Neural progenitor cell (in vitro differentiated cells): Measurements from ENCODE around the gene XPC.

Experiments used
- EZH2 ChIP-seq: fragments of 200-600 bp; sonication (generic); IDR thresholded peaks from 2 replicates; pipeline ENCODE4 v1.6.1; 2017; ENCODE audit warnings: antibody characterized with exemption, mild to moderate bottlenecking, moderate library complexity
- EZH2phosphoT487 ChIP-seq: fragments of 200-600 bp; sonication (generic); IDR thresholded peaks from 2 replicates; pipeline ENCODE4 v1.6.1; 2017; ENCODE audit warnings: antibody characterized with exemption
- TF ChIP-seq, protein P1 (sequence below): fragments of 200-600 bp; sonication (generic); IDR thresholded peaks from 2 replicates; pipeline ENCODE4 v1.5.1; 2017; ENCODE audit warnings: antibody characterized with exemption, mild to moderate bottlenecking

DNA sequence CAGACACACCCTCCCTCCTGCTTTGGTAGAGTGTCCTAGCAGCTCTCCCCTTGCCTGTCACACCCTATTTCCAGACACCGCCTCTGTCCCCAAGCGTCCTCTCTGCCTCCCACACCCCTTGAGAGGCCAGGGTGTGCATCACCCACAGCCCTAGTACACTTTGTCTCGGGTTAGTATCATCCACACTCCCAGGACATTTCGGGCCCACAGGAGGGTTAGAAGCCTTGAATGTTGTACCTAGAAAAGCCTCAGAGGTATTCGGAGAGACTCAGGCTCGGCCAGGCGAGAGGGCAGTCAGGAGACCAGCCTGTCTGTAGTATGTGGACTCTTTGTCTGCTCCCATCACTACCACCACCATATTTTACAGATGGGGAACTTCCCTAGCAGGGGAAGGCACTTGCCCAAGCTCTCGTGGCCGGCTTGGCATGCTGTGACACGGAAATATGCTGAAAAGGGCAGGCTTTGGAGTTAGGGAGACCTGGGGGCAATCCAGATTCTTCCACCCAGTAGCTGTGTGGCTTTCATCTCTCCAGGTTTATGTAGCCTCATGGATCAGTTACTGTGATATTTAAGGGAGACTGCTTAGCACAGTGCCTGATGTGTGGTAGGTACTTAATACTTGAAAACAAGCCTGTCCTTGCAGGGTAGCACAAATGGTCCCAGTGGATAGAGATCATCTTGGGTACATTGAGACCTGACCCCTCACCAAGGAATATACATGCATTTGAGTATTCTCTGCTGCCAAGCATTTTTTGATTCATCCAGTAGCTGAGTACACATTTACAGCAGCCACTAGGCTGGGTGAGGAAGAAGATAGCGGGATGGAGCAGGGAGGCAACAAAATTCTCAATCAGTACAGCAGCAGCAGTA lies 52.1 kb downstream of the XPC start:
- no peak for TF ChIP-seq EZH2phosphoT487
- TF ChIP-seq, protein P1, sequence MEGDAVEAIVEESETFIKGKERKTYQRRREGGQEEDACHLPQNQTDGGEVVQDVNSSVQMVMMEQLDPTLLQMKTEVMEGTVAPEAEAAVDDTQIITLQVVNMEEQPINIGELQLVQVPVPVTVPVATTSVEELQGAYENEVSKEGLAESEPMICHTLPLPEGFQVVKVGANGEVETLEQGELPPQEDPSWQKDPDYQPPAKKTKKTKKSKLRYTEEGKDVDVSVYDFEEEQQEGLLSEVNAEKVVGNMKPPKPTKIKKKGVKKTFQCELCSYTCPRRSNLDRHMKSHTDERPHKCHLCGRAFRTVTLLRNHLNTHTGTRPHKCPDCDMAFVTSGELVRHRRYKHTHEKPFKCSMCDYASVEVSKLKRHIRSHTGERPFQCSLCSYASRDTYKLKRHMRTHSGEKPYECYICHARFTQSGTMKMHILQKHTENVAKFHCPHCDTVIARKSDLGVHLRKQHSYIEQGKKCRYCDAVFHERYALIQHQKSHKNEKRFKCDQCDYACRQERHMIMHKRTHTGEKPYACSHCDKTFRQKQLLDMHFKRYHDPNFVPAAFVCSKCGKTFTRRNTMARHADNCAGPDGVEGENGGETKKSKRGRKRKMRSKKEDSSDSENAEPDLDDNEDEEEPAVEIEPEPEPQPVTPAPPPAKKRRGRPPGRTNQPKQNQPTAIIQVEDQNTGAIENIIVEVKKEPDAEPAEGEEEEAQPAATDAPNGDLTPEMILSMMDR, result no peak
- no peak for TF ChIP-seq EZH2
